Endodermal cell (in vitro differentiated cells): ENCODE results near the gene DOK6. TPM values are rescaled to one million over a fixed set of nuclear protein-coding genes. Genes with fewer than 3 reads are reported as not detected.

Experiments
- DNase-seq: peaks from one replicate; pipeline ENCODE4 v3.0.0-alpha.2; 2017
- H3K27ac ChIP-seq: 2 replicates; pipeline ENCODE4 v1.5.1; 2013; ENCODE audit warnings: mild to moderate bottlenecking, low read depth, low read length, moderate library complexity
- H3K27me3 ChIP-seq: 2 replicates; pipeline ENCODE4 v1.6.1; 2013; ENCODE audit warnings: mild to moderate bottlenecking, low read length, moderate library complexity; ENCODE audit not compliant: insufficient read depth, control insufficient read depth, poor library complexity, severe bottlenecking
- H3K36me3 ChIP-seq: 2 replicates; pipeline ENCODE4 v1.7.0; 2013; ENCODE audit warnings: mild to moderate bottlenecking, low read length, moderate library complexity; ENCODE audit not compliant: control insufficient read depth, insufficient read depth
- H3K4me1 ChIP-seq: one replicate; pipeline ENCODE4 v1.7.0; 2013; ENCODE audit warnings: low read length; ENCODE audit not compliant: control insufficient read depth, insufficient read depth
- H3K4me3 ChIP-seq: 2 replicates; pipeline ENCODE4 v1.5.1; 2013; ENCODE audit warnings: mild to moderate bottlenecking, low read length, moderate library complexity
- H3K9ac ChIP-seq: 2 replicates; pipeline ENCODE4 v1.6.1; 2013; ENCODE audit warnings: mild to moderate bottlenecking, low read length, moderate library complexity; ENCODE audit not compliant: poor library complexity, severe bottlenecking; ENCODE audit errors: extremely low read depth
- H3K9me3 ChIP-seq: 2 replicates; pipeline ENCODE4 v1.6.1; 2013; ENCODE audit warnings: mild to moderate bottlenecking, low read length, moderate library complexity; ENCODE audit not compliant: control insufficient read depth
- H3K27ac Mint-ChIP-seq: 2 replicates; pipeline ENCODE4 v1.8.0; 2020; ENCODE audit warnings: mixed read lengths
- H3K27me3 Mint-ChIP-seq: 2 replicates; pipeline ENCODE4 v1.8.0; 2021; ENCODE audit warnings: mild to moderate bottlenecking, mixed read lengths; ENCODE audit not compliant: insufficient read depth
- H3K36me3 Mint-ChIP-seq: 2 replicates; pipeline ENCODE4 v1.8.0; 2020; ENCODE audit warnings: low read depth, mixed read lengths
- H3K4me1 Mint-ChIP-seq: 2 replicates; pipeline ENCODE4 v1.8.0; 2020; ENCODE audit warnings: mixed read lengths
- H3K4me3 Mint-ChIP-seq: 2 replicates; pipeline ENCODE4 v1.8.0; 2020; ENCODE audit warnings: mild to moderate bottlenecking, moderate library complexity, mixed read lengths
- H3K9me3 Mint-ChIP-seq: 2 replicates; pipeline ENCODE4 v1.8.0; 2020; ENCODE audit warnings: mild to moderate bottlenecking, mixed read lengths
- WGBS, 2 experiments: methylation state at CpG; one replicate each; pipeline versions ENCODE4 v1.1.5 to v1.1.7; 2013; ENCODE audit warnings: missing lambda C conversion rate in 2 of 2, mixed read lengths in 1 of 2; ENCODE audit not compliant: insufficient coverage in 1 of 2, insufficient read length in 1 of 2; 5-methylcytosine and 5-hydroxymethylcytosine counted together
- total RNA-seq, 2 donors: library from RNA; stranded (reverse); fragmentation: NEBNext Ultra II Directional in 1 of 2; extraction: Animal tissue kit (Norgen Biotek cat#: 25700) in 1 of 2; gene quantifications; 2 replicates in 1 of 2; 3 replicates in 1 of 2; pipeline ENCODE4 v1.2.1, GENCODE V29; 2021
- TF ChIP-seq, protein P1 (sequence below): fragments of 200-600 bp; sonication (generic); conservative IDR thresholded peaks from 2 replicates; pipeline ENCODE4 v1.5.0; 2021; ENCODE audit warnings: antibody characterized with exemption, mild to moderate bottlenecking

The DOK6 gene
- total RNA-seq, 2 donors from 2014 or later, result 5.7 to 5.9 TPM

DNA sequence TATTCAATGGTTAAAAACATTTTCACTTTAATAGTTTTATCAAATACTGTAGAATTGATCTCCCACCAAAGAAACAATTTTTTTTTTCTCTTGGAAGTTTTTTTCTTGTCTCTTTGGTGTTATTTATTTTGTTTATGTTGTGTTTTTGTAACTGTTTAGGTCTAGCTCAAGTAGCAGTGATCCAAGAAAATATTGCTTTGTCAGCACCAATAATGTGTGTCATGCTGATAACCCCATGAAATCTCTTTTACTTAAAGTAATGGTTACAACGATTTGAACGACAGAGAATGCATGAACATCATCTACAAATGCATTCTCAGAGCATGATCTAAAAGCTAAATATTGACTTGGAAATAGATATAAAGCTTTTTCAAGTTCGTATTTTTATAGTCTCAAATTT lies 122.9 kb downstream of the DOK6 start:
- no peak overlapping the region for H3K4me3 Mint-ChIP-seq
- no peak overlapping the region for H3K27ac Mint-ChIP-seq
- no peaks in the 10 kb centered on the region for H3K4me1 Mint-ChIP-seq
- no peaks in the 10 kb centered on the region for H3K9me3 ChIP-seq
- H3K27me3 Mint-ChIP-seq, result no peaks in the 10 kb centered on the region
- no peak for DNase-seq
- no peaks in the 10 kb centered on the region for H3K36me3 ChIP-seq
- no peaks in the 10 kb centered on the region for H3K9me3 Mint-ChIP-seq
- H3K27ac ChIP-seq, result no peak overlapping the region
- no peak overlapping the region for H3K4me3 ChIP-seq
- 80 to 87% methylated on average over 1 to 3 of the region's 3 CpGs for WGBS, 2 experiments
- TF ChIP-seq, protein P1, sequence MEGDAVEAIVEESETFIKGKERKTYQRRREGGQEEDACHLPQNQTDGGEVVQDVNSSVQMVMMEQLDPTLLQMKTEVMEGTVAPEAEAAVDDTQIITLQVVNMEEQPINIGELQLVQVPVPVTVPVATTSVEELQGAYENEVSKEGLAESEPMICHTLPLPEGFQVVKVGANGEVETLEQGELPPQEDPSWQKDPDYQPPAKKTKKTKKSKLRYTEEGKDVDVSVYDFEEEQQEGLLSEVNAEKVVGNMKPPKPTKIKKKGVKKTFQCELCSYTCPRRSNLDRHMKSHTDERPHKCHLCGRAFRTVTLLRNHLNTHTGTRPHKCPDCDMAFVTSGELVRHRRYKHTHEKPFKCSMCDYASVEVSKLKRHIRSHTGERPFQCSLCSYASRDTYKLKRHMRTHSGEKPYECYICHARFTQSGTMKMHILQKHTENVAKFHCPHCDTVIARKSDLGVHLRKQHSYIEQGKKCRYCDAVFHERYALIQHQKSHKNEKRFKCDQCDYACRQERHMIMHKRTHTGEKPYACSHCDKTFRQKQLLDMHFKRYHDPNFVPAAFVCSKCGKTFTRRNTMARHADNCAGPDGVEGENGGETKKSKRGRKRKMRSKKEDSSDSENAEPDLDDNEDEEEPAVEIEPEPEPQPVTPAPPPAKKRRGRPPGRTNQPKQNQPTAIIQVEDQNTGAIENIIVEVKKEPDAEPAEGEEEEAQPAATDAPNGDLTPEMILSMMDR, result no peak
- H3K9ac ChIP-seq, result no peak overlapping the region
- no peaks in the 10 kb centered on the region for H3K27me3 ChIP-seq
- H3K36me3 Mint-ChIP-seq, result no peaks in the 10 kb centered on the region
- no peaks in the 10 kb centered on the region for H3K4me1 ChIP-seq

DNA sequence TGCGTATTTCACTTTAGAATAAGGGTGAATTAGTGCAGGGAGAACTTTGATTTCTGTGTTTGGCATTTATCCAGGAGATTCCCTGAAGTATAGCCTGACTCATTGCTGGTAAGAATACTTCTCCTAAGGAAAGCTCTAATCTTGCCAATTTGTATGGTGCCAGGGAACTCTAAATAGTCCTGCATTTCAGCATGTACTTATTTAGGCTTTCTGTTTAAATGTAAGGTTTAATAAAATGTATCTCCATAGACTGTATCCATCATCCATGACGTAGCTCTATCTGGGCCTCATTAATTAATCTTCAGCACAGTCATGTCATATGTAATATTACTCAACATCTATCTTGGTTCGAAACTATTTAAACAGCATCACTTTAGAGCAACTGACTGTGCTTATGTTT lies 127.7 kb downstream of the DOK6 start:
- Mint-ChIP-seq H3K27me3 (no peaks in the 10 kb centered on the region), H3K36me3 (no peaks in the 10 kb centered on the region), H3K4me1 (no peaks in the 10 kb centered on the region), H3K4me3 (no peak overlapping the region), H3K9me3 (no peaks in the 10 kb centered on the region), H3K27ac (no peak overlapping the region)
- TF ChIP-seq, protein P1, result no peak
- no peaks in the 10 kb centered on the region for H3K9me3 ChIP-seq
- H3K4me3 ChIP-seq, result no peak overlapping the region
- no peaks in the 10 kb centered on the region for H3K36me3 ChIP-seq
- no peak overlapping the region for H3K9ac ChIP-seq
- no peak overlapping the region for H3K27ac ChIP-seq
- WGBS, 2 experiments, result 89 to 100% methylated on average over 2 to 3 of the region's 3 CpGs
- H3K4me1 ChIP-seq, result no peaks in the 10 kb centered on the region
- no peak for DNase-seq
- no peaks in the 10 kb centered on the region for H3K27me3 ChIP-seq

DNA sequence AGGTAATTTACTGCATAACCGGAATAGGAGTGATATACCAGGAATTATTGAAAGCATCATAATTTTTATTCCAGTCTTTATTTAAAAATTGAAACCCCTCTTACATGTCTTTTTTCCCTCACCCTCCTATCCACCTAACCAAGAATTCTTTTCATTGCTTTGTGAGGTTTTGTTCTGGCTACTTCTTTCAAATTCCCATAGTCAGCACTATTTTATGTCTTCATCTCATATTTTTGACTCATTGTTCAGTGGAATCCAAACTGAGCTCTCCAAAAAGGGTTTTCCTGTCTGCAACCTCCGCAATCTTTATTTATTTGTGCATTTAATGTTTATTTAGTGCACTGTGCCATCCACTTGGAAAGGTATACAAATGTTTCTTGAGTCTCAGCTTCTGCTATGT lies 128.5 kb downstream of the DOK6 start:
- Histone ChIP-seq H3K4me3 (no peak overlapping the region), H3K27me3 (no peaks in the 10 kb centered on the region), H3K4me1 (no peaks in the 10 kb centered on the region), H3K36me3 (no peaks in the 10 kb centered on the region), H3K9me3 (no peaks in the 10 kb centered on the region), H3K27ac (no peak overlapping the region), H3K9ac (no peak overlapping the region)
- DNase-seq, result no peak
- TF ChIP-seq, protein P1, result no peak
- no peaks in the 10 kb centered on the region for H3K36me3 Mint-ChIP-seq
- no peaks in the 10 kb centered on the region for H3K9me3 Mint-ChIP-seq
- no peak overlapping the region for H3K27ac Mint-ChIP-seq
- no peaks in the 10 kb centered on the region for H3K4me1 Mint-ChIP-seq
- no peaks in the 10 kb centered on the region for H3K27me3 Mint-ChIP-seq
- H3K4me3 Mint-ChIP-seq, result no peak overlapping the region
- WGBS, 2 experiments, result 93% methylated on average over 2 of the region's 2 CpGs; no CpG with 5 or more reads in 1 of the 2 experiments
